Activated naive CD8-positive, alpha-beta T cell treated with anti-CD3 and anti-CD28 coated beads, Interleukin-2, amount 10 ng/mL, durations not matched to agents 7 days and 5 days (primary cell): ENCODE measurements around the gene PDC. TPM values are rescaled to one million over a fixed set of nuclear protein-coding genes. Genes with fewer than 3 reads are reported as not detected.

ENCODE experiments used
- ATAC-seq: fragments of 150-1000 bp; cut with Tn5 transposase; one replicate; pipeline ENCODE4 v1.10.0; 2021; ENCODE audit warnings: low read depth, moderate library complexity
- POLR2A ChIA-PET: fragments of 350-600 bp; sonication (Branson Sonifier 250); formaldehyde crosslinking; loops from one replicate; lab custom pipeline; 2021; ENCODE audit warnings: antibody characterized with exemption; lab: Charles Lee
- DNase-seq: peaks from one replicate; pipeline ENCODE4 v3.0.0; 2021
- H3K27ac Mint-ChIP-seq: one replicate; pipeline ENCODE4 v1.8.0; 2022; ENCODE audit warnings: mild to moderate bottlenecking, mixed read lengths
- H3K27me3 Mint-ChIP-seq: one replicate; pipeline ENCODE4 v1.8.0; 2022; ENCODE audit warnings: mild to moderate bottlenecking, moderate library complexity, mixed read lengths
- H3K36me3 Mint-ChIP-seq: one replicate; pipeline ENCODE4 v1.8.0; 2021; ENCODE audit warnings: mild to moderate bottlenecking, mixed read lengths
- H3K4me1 Mint-ChIP-seq: one replicate; pipeline ENCODE4 v1.8.0; 2021; ENCODE audit warnings: mixed read lengths
- H3K4me3 Mint-ChIP-seq: one replicate; pipeline ENCODE4 v1.8.0; 2022; ENCODE audit warnings: mild to moderate bottlenecking, moderate library complexity, mixed read lengths
- H3K9me3 Mint-ChIP-seq: one replicate; pipeline ENCODE4 v1.8.0; 2021; ENCODE audit warnings: mixed read lengths
- total RNA-seq, 2 experiments: library from RNA; stranded (reverse); gene quantifications; one replicate each; pipeline ENCODE4 v1.2.3, GENCODE V29; 2021

PDC gene
- not detected for total RNA-seq

GRCh38 chr1:186461014-186461413 lies at the start of gene PDC:
Gene PDC (minus strand): TSS chr1:186461114. CDS start chr1:186449459, 11,655 bp downstream.
- ATAC-seq = no peak

GRCh38 chr1:186503190-186503589 lies 42.3 kb upstream of the PDC start:
- POLR2A ChIA-PET = no interaction called here
- Mint-ChIP-seq H3K4me3 (no peak overlapping the region), H3K36me3 (peaks cover 2% of the 10 kb centered on the region), H3K9me3 (peaks cover 8% of the 10 kb centered on the region), H3K4me1 (no peaks in the 10 kb centered on the region), H3K27ac (no peak overlapping the region), H3K27me3 (no peaks in the 10 kb centered on the region)
- ATAC-seq = no peak
- no peak for DNase-seq

More at GRCh38 chr1:186461014-186461413, at the start of gene PDC:
- H3K27ac Mint-ChIP-seq = no peak within 1 kb of the TSS
- no peak within 1 kb of the TSS for H3K4me3 Mint-ChIP-seq
- H3K27me3 Mint-ChIP-seq = peaks cover 2% of the 10 kb centered on the region
- POLR2A ChIA-PET = no interaction called here
- no peaks in the 10 kb centered on the region for H3K4me1 Mint-ChIP-seq
- H3K36me3 Mint-ChIP-seq = no peaks in the 10 kb centered on the region
- no peak for DNase-seq
- no peaks in the 10 kb centered on the region for H3K9me3 Mint-ChIP-seq

- no peaks in the 10 kb centered on the region for H3K4me1 Mint-ChIP-seq
- H3K27me3 Mint-ChIP-seq = no peaks in the 10 kb centered on the region
- no peak for ATAC-seq
- no peak overlapping the region for H3K27ac Mint-ChIP-seq
- H3K4me3 Mint-ChIP-seq = no peak overlapping the region
- H3K9me3 Mint-ChIP-seq = peaks cover 6% of the 10 kb centered on the region
- peaks cover 2% of the 10 kb centered on the region for H3K36me3 Mint-ChIP-seq
- DNase-seq = no peak
- POLR2A ChIA-PET = no interaction called here
These were observed 41.2 kb upstream of the PDC start for GRCh38 chr1:186502087-186502486.

GRCh38 chr1:186500804-186501203 lies 39.9 kb upstream of the PDC start:
- no peak for ATAC-seq
- peaks cover 1% of the 10 kb centered on the region for H3K9me3 Mint-ChIP-seq
- no peaks in the 10 kb centered on the region for H3K4me1 Mint-ChIP-seq
- H3K36me3 Mint-ChIP-seq = no peaks in the 10 kb centered on the region
- no peak for DNase-seq
- no peak overlapping the region for H3K4me3 Mint-ChIP-seq
- H3K27me3 Mint-ChIP-seq = no peaks in the 10 kb centered on the region
- POLR2A ChIA-PET = no interaction called here
- no peak overlapping the region for H3K27ac Mint-ChIP-seq

- Mint-ChIP-seq H3K4me1 (no peaks in the 10 kb centered on the region), H3K27ac (no peak overlapping the region), H3K9me3 (no peaks in the 10 kb centered on the region), H3K36me3 (no peaks in the 10 kb centered on the region), H3K27me3 (no peaks in the 10 kb centered on the region), H3K4me3 (no peak overlapping the region)
- POLR2A ChIA-PET = no interaction called here
- DNase-seq (no peak), ATAC-seq (no peak)
These were observed 38.7 kb upstream of the PDC start for GRCh38 chr1:186499571-186499970.

- ATAC-seq = no peak
- H3K27ac Mint-ChIP-seq = no peak overlapping the region
- H3K4me3 Mint-ChIP-seq = no peak overlapping the region
- H3K27me3 Mint-ChIP-seq = no peaks in the 10 kb centered on the region
- H3K9me3 Mint-ChIP-seq = no peaks in the 10 kb centered on the region
- no peaks in the 10 kb centered on the region for H3K36me3 Mint-ChIP-seq
- POLR2A ChIA-PET = no interaction called here
- DNase-seq = no peak
- H3K4me1 Mint-ChIP-seq = no peaks in the 10 kb centered on the region
These were observed 37.9 kb upstream of the PDC start for GRCh38 chr1:186498695-186499389.

- Mint-ChIP-seq H3K36me3 (no peaks in the 10 kb centered on the region), H3K4me1 (no peaks in the 10 kb centered on the region), H3K27me3 (no peaks in the 10 kb centered on the region), H3K27ac (no peak overlapping the region), H3K4me3 (no peak overlapping the region), H3K9me3 (no peaks in the 10 kb centered on the region)
- no peak for ATAC-seq
- POLR2A ChIA-PET = no interaction called here
- no peak for DNase-seq
These were observed 37.2 kb upstream of the PDC start for GRCh38 chr1:186498071-186498470.

- H3K4me1 Mint-ChIP-seq = no peaks in the 10 kb centered on the region
- H3K9me3 Mint-ChIP-seq = no peaks in the 10 kb centered on the region
- ATAC-seq (no peak), DNase-seq (no peak)
- no peaks in the 10 kb centered on the region for H3K27me3 Mint-ChIP-seq
- POLR2A ChIA-PET = no interaction called here
- H3K4me3 Mint-ChIP-seq = no peak overlapping the region
- H3K36me3 Mint-ChIP-seq = no peaks in the 10 kb centered on the region
- no peak overlapping the region for H3K27ac Mint-ChIP-seq
These were observed 36.7 kb upstream of the PDC start for GRCh38 chr1:186497651-186498050.

GRCh38 chr1:186496171-186496851 lies 35.4 kb upstream of the PDC start:
- no peak for DNase-seq
- no peaks in the 10 kb centered on the region for H3K36me3 Mint-ChIP-seq
- POLR2A ChIA-PET = no interaction called here

GRCh38 chr1:186494832-186495271 lies 33.9 kb upstream of the PDC start:
- no peak overlapping the region for H3K4me3 Mint-ChIP-seq
- no peaks in the 10 kb centered on the region for H3K36me3 Mint-ChIP-seq
- ATAC-seq = no peak
- no peaks in the 10 kb centered on the region for H3K4me1 Mint-ChIP-seq
- POLR2A ChIA-PET = no interaction called here
- no peaks in the 10 kb centered on the region for H3K27me3 Mint-ChIP-seq
- H3K9me3 Mint-ChIP-seq = no peaks in the 10 kb centered on the region
- H3K27ac Mint-ChIP-seq = no peak overlapping the region
- DNase-seq = no peak

More at GRCh38 chr1:186496171-186496851, 35.4 kb upstream of the PDC start:
- no peak overlapping the region for H3K4me3 Mint-ChIP-seq
- no peaks in the 10 kb centered on the region for H3K9me3 Mint-ChIP-seq
- no peaks in the 10 kb centered on the region for H3K4me1 Mint-ChIP-seq
- ATAC-seq = no peak
- H3K27ac Mint-ChIP-seq = no peak overlapping the region
- H3K27me3 Mint-ChIP-seq = no peaks in the 10 kb centered on the region

GRCh38 chr1:186492531-186493291 lies 31.8 kb upstream of the PDC start:
- POLR2A ChIA-PET = no interaction called here
- no peaks in the 10 kb centered on the region for H3K9me3 Mint-ChIP-seq
- no peaks in the 10 kb centered on the region for H3K4me1 Mint-ChIP-seq

GRCh38 chr1:186491336-186491735 lies 30.4 kb upstream of the PDC start:
- no peak overlapping the region for H3K4me3 Mint-ChIP-seq
- H3K9me3 Mint-ChIP-seq = no peaks in the 10 kb centered on the region
- DNase-seq = no peak
- no peaks in the 10 kb centered on the region for H3K4me1 Mint-ChIP-seq
- no peak overlapping the region for H3K27ac Mint-ChIP-seq
- no peak for ATAC-seq
- no peaks in the 10 kb centered on the region for H3K27me3 Mint-ChIP-seq
- no peaks in the 10 kb centered on the region for H3K36me3 Mint-ChIP-seq
- POLR2A ChIA-PET = no interaction called here

More at GRCh38 chr1:186492531-186493291, 31.8 kb upstream of the PDC start:
- H3K27ac Mint-ChIP-seq = no peak overlapping the region
- DNase-seq (no peak), ATAC-seq (no peak)
- H3K36me3 Mint-ChIP-seq = no peaks in the 10 kb centered on the region
- H3K4me3 Mint-ChIP-seq = no peak overlapping the region
- H3K27me3 Mint-ChIP-seq = no peaks in the 10 kb centered on the region

- POLR2A ChIA-PET = no interaction called here
- ATAC-seq = no peak
- Mint-ChIP-seq H3K4me3 (no peak overlapping the region), H3K27me3 (no peaks in the 10 kb centered on the region), H3K27ac (no peak overlapping the region), H3K4me1 (no peaks in the 10 kb centered on the region), H3K9me3 (no peaks in the 10 kb centered on the region), H3K36me3 (no peaks in the 10 kb centered on the region)
- no peak for DNase-seq
These were observed 26.2 kb upstream of the PDC start for GRCh38 chr1:186487163-186487562.
